Sigmoid colon (tissue), 4 donors: ENCODE data around the gene PFDN5.

Source experiments
- CTCF ChIP-seq, 4 experiments: fragments of 450-650 bp in 3 of 4; fragments of 200-600 bp in 1 of 4; IDR thresholded peaks; one replicate each; pipeline ENCODE4 v1.5.1; 2016 to 2019; ENCODE audit warnings: antibody characterized with exemption in 4 of 4, mild to moderate bottlenecking in 3 of 4, moderate library complexity in 2 of 4
- POLR2AphosphoS5 ChIP-seq, 4 donors: sonication (generic); formaldehyde crosslinking; IDR thresholded peaks; one replicate each; pipeline ENCODE4 v1.6.1; 2017; ENCODE audit warnings: antibody characterized with exemption in 4 of 4

GRCh38 chr12:53276511-53276910 is 18.8 kb upstream of the PFDN5 start:
- no peak for TF ChIP-seq POLR2AphosphoS5 (IDR thresholded peaks at IDR 0.05)
- TF ChIP-seq CTCF (IDR thresholded peaks at IDR 0.05): no peak
